Upper lobe of right lung (tissue), 1 donor: Measurements from ENCODE around the gene ZNF628. TPM values are rescaled to one million over a fixed set of nuclear protein-coding genes. Genes with fewer than 3 reads are reported as not detected.

Source experiments
- ATAC-seq: fragments of 200-7000 bp; cut with Tn5 transposase; one replicate; pipeline ENCODE4 v1.9.1; 2020; ENCODE audit warnings: mild to moderate bottlenecking, moderate library complexity
- DNase-seq: peaks from one replicate; pipeline ENCODE4 v3.0.0-alpha.2; 2020
- H3K27ac ChIP-seq: fragments of 200-600 bp; one replicate; pipeline ENCODE4 v1.8.0; 2022
- H3K27me3 ChIP-seq: fragments of 200-600 bp; one replicate; pipeline ENCODE4 v1.8.0; 2022; ENCODE audit warnings: mild to moderate bottlenecking
- H3K36me3 ChIP-seq: fragments of 200-600 bp; one replicate; pipeline ENCODE4 v1.8.0; 2022
- H3K4me1 ChIP-seq: fragments of 200-600 bp; one replicate; pipeline ENCODE4 v1.8.0; 2022
- H3K4me3 ChIP-seq: fragments of 200-600 bp; one replicate; pipeline ENCODE4 v1.8.0; 2022; ENCODE audit warnings: mild to moderate bottlenecking
- H3K9me3 ChIP-seq: fragments of 200-600 bp; one replicate; pipeline ENCODE4 v1.8.0; 2022
- intact Hi-C: fragments of 100-400 bp; cut with DNase I; formaldehyde crosslinking; loops from one replicate; pipeline ENCODE4 v1.11.0; 2022
- total RNA-seq: library from RNA; stranded (reverse); fragmentation: NEBNext Ultra II Directional; extraction: Animal tissue kit (Norgen Biotek cat#: 25700); gene quantifications from one replicate; pipeline ENCODE4 v1.2.1, GENCODE V29; 2021
- TF ChIP-seq, protein P1 (sequence below): fragments of 200-600 bp; IDR thresholded peaks from one replicate; pipeline ENCODE4 v1.8.0; 2022; ENCODE audit warnings: antibody characterized with exemption
- donor health status: DM: no; HTN: yes; CAD: no; lungs with severe emphysema.

ZNF628 gene
- total RNA-seq, 1 donor from 2014 or later = 10.2 TPM

DNA sequence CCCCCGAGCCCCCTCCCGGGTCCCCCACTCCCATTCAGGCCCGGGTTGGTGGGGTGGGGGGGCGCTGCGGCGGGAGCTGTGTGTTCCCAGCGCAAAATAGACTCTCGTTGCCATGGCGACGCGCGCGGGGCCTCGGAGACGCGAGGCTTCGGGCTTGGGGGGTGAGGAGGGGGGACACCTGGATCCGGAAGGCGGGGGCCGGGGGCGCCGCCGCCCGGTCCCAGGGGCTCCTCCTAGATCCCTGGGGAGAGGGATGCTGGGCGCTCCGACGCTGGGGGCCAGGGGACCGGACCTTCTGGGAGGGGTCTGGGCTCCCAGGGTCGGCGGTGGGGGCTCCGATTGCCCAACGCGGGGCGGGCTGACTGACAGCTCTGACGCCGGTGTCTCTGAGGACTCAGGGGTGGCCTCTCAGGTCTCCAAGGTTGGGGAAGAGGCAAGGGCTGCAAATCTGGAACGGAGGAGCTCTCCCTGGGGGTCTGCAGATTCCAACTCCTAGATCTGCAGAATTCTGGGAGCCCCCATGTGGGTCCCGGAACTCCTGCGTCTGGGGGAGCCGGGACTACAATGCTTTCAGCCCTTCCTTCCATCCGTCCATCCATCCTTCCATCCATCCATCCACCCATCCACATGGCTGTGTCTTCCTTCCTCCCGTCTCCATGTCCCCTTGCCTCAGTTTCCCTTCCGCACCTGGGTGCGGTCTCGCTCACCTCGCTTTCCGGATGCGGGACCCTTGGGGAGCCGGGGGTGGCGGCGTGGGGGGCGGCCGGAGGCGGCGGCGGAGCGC is 24.3 kb upstream of the ZNF628 start:
- peak overlapping the region; percentile 10 for H3K4me3 ChIP-seq
- TF ChIP-seq, protein P1, sequence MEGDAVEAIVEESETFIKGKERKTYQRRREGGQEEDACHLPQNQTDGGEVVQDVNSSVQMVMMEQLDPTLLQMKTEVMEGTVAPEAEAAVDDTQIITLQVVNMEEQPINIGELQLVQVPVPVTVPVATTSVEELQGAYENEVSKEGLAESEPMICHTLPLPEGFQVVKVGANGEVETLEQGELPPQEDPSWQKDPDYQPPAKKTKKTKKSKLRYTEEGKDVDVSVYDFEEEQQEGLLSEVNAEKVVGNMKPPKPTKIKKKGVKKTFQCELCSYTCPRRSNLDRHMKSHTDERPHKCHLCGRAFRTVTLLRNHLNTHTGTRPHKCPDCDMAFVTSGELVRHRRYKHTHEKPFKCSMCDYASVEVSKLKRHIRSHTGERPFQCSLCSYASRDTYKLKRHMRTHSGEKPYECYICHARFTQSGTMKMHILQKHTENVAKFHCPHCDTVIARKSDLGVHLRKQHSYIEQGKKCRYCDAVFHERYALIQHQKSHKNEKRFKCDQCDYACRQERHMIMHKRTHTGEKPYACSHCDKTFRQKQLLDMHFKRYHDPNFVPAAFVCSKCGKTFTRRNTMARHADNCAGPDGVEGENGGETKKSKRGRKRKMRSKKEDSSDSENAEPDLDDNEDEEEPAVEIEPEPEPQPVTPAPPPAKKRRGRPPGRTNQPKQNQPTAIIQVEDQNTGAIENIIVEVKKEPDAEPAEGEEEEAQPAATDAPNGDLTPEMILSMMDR = no peak
- peaks cover 25% of the 10 kb centered on the region for H3K27me3 ChIP-seq

DNA sequence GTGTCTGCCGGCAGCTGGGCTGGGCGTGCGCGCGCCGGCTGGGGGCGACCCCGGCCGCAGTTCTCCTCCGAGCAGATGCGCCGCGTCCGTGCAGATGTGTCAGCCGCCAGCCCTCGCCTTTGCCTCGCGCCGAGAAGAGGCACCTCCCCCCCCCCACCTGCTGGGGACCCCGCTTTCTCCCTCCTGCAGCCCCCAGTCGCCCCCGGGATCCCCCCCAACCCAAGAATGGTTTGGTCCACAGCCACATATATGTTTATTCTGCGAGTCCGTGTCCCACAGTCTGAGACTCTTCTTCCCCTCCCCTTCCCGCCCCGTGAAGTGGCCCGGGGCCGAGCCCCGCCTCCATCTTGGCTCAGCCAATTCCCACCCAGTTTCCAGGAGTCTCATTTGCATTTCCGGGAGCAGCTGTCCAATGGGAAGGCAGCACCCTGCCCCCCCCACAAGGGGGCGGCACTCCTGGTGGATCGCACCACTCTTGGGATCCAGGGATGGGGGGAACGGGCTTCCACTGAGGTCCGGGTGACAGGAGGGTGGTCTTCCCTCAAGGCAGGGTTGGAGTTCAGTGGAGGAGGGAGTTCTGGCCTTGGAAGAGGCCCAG is 23.6 kb upstream of the ZNF628 start:
- Histone ChIP-seq H3K27ac (no peak overlapping the region), H3K4me1 (peaks cover 11% of the 10 kb centered on the region), H3K4me3 (no peak overlapping the region), H3K27me3 (peaks cover 25% of the 10 kb centered on the region), H3K9me3 (no peaks in the 10 kb centered on the region), H3K36me3 (no peaks in the 10 kb centered on the region)
- intact Hi-C loops = no loop called here
- TF ChIP-seq, protein P1 = no peak
- ATAC-seq = peak; percentile 62
- no peak for DNase-seq

More for the DNA sequence above, 24.3 kb upstream of the ZNF628 start:
- Histone ChIP-seq H3K4me1 (peaks cover 11% of the 10 kb centered on the region), H3K27ac (no peak overlapping the region), H3K9me3 (no peaks in the 10 kb centered on the region), H3K36me3 (no peaks in the 10 kb centered on the region)
- ATAC-seq = no peak
- intact Hi-C loops = no loop called here
- no peak for DNase-seq

DNA sequence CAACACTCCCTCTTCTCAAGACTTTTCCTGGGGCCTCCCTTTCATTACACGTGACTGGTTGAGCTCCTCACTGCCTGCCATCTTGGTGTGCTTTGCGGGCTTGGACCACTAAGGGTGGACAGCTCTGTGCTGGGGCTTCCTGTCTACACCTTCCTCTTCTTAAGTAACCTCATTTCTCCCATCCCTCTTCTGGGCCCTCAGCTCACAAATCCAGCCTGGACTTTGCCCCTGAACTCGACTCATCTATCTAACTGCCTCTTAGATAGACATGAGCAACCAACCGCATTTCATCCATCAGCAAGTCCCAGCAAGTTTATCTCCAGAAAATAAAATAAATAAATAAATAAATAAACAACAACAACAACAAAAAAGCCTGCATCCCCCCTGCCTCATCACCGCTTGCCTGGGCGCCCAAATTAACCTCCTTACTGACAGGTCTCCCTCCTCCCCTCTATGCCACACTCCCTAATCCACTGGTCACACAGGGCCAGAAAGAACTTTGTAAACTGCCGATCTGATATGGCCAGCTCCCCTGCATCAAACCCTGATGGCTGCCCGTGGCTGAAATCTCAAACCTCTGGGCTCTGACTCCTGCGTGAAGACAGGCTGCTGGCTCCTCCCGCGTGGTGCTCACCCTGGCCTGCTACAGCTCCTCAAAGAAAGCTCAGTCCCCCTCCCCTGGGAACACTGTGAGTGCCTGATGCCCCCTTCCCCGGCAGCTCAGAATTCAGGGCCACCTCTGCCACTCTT is 22.7 kb upstream of the ZNF628 start:
- Histone ChIP-seq H3K4me1 (peaks cover 11% of the 10 kb centered on the region), H3K9me3 (no peaks in the 10 kb centered on the region), H3K27me3 (peaks cover 25% of the 10 kb centered on the region), H3K36me3 (no peaks in the 10 kb centered on the region), H3K27ac (no peak overlapping the region), H3K4me3 (no peak overlapping the region)
- TF ChIP-seq, protein P1 = no peak
- no peak for DNase-seq
- ATAC-seq = no peak
- intact Hi-C loops = no loop called here

DNA sequence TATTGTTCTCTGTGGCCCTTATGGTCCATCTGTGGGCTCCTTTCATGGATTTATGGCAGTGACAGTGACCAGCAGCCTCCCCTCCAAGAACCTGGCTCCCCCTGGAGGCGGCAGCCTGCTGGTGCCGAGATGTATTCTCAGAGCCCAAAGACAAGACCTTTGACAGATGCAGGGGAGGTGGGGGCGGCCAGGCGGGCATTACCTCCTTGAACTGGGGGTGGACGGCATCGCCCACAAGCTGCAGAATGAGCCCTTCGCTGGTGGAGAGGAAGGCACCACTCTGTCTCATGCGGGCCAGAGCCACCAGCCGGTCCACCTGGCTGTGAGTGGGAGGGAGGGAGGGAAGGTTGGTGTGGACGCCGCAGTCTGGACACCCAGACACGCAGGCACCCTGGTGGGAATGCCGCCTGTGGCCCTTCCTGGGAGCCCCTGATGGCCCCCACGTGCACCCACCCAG is 21.6 kb upstream of the ZNF628 start:
- no peaks in the 10 kb centered on the region for H3K9me3 ChIP-seq
- H3K27ac ChIP-seq = no peak overlapping the region
- H3K27me3 ChIP-seq = peaks cover 16% of the 10 kb centered on the region
- intact Hi-C loops = no loop called here
- TF ChIP-seq, protein P1 = peak; percentile 42
- DNase-seq = no peak
- H3K4me1 ChIP-seq = peaks cover 11% of the 10 kb centered on the region
- no peaks in the 10 kb centered on the region for H3K36me3 ChIP-seq
- H3K4me3 ChIP-seq = no peak overlapping the region
- ATAC-seq = peak; percentile 15

DNA sequence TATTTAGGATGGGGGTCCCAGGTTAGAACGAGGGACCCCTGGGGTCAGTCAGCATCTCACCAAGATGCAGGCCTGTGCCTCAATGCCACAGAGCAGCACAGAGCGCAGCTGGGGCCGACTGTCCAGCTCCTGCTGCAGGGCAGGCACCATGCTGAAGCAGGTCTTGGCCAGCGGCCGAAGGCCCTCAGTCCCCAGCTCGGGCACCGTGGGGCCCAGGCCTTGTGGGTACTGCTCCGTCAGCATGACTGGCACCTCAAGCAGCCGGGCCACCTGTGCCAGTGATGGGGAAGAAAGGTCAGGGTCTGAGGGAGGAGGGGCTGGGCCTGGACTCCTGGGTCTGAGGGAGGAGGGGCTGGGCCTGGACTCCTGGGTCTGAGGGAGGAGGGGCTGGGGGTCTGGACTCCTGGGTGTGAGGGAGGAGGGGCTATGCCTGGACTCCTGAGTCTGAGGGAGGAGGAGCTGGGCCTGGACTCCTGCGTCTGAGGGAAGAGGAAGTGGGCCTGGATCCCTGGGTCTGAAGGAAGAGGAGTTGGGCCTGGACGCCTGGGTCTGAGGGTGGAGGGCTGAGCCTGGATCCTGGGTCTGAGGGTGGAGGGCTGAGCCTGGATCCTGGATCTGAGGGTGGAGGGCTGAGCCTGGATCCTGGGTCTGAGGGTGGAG is 20.7 kb upstream of the ZNF628 start:
- ATAC-seq = no peak
- H3K27me3 ChIP-seq = peaks cover 16% of the 10 kb centered on the region
- DNase-seq = no peak
- no peaks in the 10 kb centered on the region for H3K9me3 ChIP-seq
- no peak overlapping the region for H3K27ac ChIP-seq
- intact Hi-C loops = no loop called here
- peaks cover 11% of the 10 kb centered on the region for H3K4me1 ChIP-seq
- no peak overlapping the region for H3K4me3 ChIP-seq
- no peaks in the 10 kb centered on the region for H3K36me3 ChIP-seq
- TF ChIP-seq, protein P1 = no peak
